Measurements from ENCODE around the gene RYK. TPM values are rescaled to one million over a fixed set of nuclear protein-coding genes. Genes with fewer than 3 reads are reported as not detected.

RYK gene
- polyA plus RNA-seq, 1 donor, result 51.5 TPM

DNA sequence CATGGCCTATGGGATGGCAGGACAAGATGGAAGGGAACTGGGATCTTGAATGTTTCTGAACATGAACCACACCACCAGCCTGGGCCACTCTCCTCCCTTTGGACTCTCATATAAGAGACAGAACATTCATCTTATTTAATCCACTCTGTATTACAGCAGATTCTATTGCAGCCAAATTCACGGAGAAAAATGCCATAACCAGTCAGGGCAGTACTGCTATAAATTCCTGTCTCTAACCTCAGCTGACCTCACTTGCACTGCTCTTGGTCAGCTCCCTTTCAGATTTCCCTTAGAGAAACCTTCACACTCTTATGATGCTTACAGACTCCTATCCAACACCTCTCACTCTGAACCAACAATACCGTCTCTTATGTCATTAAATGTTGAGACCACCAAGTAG, 101.4 kb downstream of the RYK start:
- DNase-seq (ENCODE audit: low read depth), result no peak

- no peak for DNase-seq (ENCODE audit: low read depth)
Observed at GRCh38 chr3:134148534-134148933, 102.1 kb downstream of the RYK start.

DNA sequence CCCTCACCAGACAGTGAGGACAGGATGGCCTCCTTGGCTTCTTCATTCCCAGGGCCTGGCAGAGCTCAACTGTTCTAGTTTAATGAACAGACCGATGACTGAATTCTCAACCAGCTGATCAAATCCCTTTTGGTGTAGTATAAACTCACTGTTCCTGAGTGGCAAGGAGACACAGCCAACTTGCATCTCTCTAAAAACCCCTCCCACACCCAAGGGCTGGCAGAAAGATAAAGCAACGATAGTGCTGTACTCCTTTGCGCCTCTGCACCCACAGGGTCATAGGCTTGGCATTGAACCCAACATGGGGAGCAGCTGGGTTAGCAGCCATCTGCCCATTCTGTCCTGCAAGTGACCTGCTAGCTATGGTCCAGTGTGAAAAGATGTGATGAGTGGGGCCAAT, 103.2 kb downstream of the RYK start:
- DNase-seq (ENCODE audit: low read depth), result no peak

DNA sequence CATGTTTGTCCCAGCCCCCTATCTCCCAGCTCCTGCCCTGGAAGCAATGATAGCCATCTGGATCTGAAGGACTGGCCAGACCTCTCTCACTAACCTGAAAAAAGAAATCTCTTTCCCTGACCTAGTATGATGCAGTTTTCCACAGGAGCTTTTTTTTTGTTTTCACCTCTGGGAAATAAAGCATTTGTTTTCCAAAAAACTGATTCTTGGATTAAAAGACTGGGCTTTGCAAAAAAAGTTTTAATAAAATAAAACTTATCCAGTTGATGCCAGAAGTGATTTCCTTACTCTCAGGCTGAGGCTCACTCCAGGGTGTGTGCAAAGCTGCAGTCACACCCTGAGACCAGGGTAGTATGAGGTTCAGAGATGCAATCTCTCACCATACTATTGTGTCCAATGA, 104.0 kb downstream of the RYK start:
- no peak for DNase-seq (ENCODE audit: low read depth)

- DNase-seq (ENCODE audit: low read depth), result no peak
Observed at GRCh38 chr3:134145183-134145582, 105.5 kb downstream of the RYK start.

DNA sequence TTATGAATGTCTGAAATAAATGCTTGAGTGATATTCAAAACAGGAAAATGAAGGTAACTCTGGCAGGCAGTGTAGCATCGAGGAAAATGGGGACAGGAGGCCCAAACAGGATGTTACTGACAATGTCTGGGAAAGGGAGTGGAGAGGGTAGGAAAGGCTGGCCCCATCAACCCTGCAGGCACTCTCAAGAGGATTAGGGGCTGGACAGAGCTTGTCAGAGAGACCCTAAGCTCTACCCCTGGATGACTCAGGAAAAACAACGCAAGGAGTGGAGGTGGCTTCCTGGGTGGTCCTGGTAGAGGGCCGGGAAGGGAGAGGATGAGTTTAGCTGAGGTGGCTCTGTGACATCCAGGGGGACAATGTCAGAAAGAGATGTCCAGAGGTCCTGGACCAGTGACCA, 106.0 kb downstream of the RYK start:
- DNase-seq (ENCODE audit: low read depth), result no peak

DNA sequence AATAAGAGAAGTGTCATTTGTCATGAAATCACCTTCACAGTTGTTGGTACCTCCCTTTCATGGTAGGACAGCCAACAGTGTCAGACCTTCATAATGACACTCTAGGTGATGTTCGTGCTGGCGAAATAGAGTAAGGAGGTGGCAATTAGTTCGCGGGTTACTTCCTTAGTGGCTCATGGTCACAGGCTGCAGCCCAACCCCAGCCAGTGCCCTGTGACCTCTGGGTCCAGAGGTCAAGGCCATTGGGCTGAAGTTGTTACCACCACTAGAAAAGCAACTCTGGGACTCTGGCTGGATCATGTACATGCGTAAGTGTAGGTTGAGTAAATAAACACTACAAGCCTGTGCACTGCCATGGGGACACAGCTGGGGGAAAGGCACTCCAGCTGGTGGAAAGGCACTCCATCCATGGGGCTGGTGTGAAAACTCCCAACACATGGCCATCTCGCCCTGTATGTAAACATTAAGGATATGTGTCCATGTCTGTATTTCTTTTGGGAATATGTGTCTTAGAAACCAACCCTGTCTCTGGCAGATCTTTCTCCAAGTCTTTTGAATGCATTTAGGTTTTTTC, 106.7 kb downstream of the RYK start:
- DNase-seq (ENCODE audit: low read depth), result no peak

DNA sequence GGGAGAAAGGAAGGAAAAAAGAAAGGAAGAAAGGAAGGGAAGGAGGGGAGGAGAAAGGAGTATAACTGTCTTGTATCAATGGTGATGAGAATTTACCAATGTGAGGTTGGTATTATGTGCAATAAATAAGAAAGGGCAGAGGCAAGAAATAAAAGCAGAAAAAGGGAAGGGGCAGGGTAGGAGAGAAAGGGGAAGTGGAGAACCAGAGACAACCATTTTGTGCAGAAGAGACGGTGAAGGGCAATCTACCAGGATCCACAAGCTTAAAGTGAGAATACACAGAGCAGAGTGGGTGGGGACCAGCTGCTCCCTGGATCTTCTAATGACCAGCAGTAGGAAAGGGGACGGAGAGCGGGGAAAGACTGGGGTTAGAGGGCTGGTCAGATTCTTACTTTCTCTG, 114.1 kb downstream of the RYK start:
- no peak for DNase-seq (ENCODE audit: low read depth)

DNA sequence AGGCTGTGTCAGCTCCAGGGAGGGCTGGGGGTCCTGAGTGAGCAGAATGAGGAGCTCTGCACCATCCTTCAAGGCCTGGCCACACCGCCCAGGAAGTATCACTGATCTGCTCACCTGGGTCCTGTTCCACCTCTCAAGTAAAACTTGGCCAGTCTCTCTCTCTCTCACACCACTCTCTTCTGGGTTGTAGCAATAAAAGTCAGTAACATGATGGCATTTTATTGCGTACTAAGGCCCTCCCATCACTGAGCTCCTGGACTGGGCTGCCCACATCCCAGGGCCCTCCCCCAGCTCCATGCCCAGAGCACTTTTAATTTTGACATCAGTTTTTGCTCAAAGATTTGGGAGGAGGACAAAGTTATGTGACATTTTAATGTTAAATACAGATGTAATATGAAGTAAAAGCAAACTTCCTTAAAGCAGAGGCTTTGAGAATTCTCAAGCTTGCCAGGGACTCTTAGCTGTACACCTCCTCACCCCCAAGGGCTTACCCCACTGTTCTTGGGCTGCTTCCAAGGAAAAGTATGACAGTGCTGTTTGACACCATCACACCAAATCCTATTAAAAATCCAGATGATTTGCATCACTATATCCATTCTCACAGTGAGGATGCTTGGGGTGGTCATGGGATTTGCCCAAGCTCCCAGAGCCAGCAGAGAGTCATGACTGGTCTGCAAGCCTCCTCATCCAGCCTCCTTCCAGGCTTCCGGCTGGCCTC, 115.8 kb downstream of the RYK start:
- no peak for DNase-seq (ENCODE audit: low read depth)

DNA sequence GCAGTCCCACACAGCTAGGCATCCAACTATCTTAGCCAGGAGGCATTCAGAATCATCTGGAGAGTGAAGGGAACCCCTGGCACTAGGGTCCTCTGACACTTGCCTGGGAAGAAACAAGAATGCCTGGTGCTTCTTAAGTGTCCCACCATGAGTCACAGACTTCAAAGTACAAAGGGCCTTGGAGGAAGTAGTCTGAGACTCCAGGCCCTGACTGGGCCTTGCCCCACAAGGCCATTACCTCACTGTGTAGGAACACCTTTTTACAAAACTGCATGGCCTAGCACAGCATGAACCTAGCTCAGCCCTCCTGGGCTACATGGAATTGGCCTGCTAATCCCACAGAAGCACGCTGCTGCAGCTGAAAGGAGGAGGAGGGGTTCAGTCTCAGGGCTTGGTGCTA, 116.4 kb downstream of the RYK start:
- no peak for DNase-seq (ENCODE audit: low read depth)

- DNase-seq (ENCODE audit: low read depth), result no peak
Observed at GRCh38 chr3:134132961-134133360, 117.7 kb downstream of the RYK start.

DNA sequence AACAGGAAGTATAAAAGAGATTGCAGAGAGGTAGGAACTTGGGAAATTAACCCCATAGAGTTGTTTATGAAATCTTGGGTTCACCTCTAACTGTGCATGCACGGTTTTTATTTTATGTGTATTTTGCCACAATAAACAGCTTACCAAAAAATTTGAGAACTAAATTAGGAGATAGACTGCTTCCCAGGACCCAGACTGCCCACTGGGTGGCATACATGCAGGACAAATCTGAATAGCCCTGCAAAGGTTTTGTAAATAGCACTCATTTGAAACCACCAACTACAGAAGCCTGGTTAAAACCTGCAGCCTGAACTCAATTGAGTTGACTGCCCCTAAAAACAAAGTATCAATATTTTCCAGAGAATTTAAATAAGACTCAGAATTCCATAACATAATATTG, 124.5 kb downstream of the RYK start:
- DNase-seq (ENCODE audit: low read depth), result no peak

DNA sequence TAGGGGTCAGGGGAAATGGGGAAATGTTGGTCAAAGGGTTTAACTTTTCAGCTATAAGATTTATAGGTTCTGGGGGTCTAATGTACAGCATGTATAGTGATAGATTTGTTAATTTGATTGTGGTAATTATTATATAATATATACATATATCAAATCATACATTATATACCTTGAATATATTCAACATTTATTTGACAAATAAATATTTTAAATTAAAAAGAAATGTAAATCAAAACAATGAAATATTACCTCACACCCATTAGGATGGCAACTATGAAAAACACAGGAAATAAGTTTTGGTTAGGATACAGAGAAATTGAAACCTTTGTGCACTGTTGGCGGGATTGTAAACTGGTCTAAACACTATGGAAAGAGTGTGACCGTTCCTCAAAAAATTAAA, 135.9 kb downstream of the RYK start:
- DNase-seq (ENCODE audit: low read depth), result no peak

DNA sequence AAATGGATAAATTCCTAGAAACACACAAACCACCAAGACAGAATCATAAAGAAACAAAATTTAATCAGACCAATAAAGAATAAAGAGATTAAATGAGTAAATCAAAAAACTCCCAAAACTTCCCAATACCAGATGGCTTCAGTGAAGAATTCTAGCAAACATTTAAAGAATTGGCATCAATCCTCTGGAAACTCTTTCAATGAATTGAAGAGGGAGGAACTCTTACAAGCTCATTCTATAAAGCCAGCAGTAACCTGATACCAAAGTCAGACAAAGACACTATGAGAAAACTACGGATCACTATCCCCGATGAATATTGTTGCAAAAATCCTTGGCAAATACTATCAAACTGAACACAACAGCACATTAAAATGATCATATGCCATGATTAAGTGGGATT, 139.0 kb downstream of the RYK start:
- no peak for DNase-seq (ENCODE audit: low read depth)

- DNase-seq (ENCODE audit: low read depth), result no peak
Observed at GRCh38 chr3:134110963-134111362, 139.7 kb downstream of the RYK start.

Other genes starting within 250 kb of the RYK start
- 1.8 TPM for gene SLCO2A1, start 220.9 kb downstream of the RYK start, polyA plus RNA-seq (ENCODE audit: insufficient read length)
- gene AMOTL2, start 123.6 kb upstream of the RYK start, polyA plus RNA-seq (ENCODE audit: insufficient read length), result 38.9 TPM
- 59.3 TPM for gene ANAPC13, start 235.1 kb upstream of the RYK start, polyA plus RNA-seq (ENCODE audit: insufficient read length)
- gene CEP63, start 235.2 kb upstream of the RYK start, polyA plus RNA-seq (ENCODE audit: insufficient read length), result 35.9 TPM

Data from forelimb muscle (tissue), 1 donor.